ENCODE measurements around the gene ADCY1. TPM values are rescaled to one million over a fixed set of nuclear protein-coding genes. Genes with fewer than 3 reads are reported as not detected.

Gene ADCY1
- total RNA-seq, 3 donors from 2014 or later (not counting 1 experiment from before 2014, with no cell fraction given), result 0.02 to 0.15 TPM; not detected in 1

GRCh38 chr7:45576249-45576929 is 2.2 kb downstream of the ADCY1 start:
- H3K27ac ChIP-seq (ENCODE audit: low read length), result no peak overlapping the region
- no peaks in the 10 kb centered on the region for H3K4me1 ChIP-seq (ENCODE audit: control insufficient read depth, insufficient read depth, low read length)
- intact Hi-C loops (cut with micrococcal nuclease), result no loop called here
- H3K9me3 Mint-ChIP-seq, result no peaks in the 10 kb centered on the region
- H3K27me3 ChIP-seq (ENCODE audit: control insufficient read depth, insufficient read depth, low read length), result peaks cover 7% of the 10 kb centered on the region
- WGBS (ENCODE audit: insufficient coverage), result 69% methylated on average over 10 of the region's 12 CpGs
- no peaks in the 10 kb centered on the region for H3K36me3 Mint-ChIP-seq
- no peaks in the 10 kb centered on the region for H3K9me3 ChIP-seq (ENCODE audit: control insufficient read depth, insufficient read depth, low read length)
- H3K4me1 Mint-ChIP-seq, result no peaks in the 10 kb centered on the region
- DNase-seq (no peak), ATAC-seq (no peak)
- no peak overlapping the region for H3K27ac Mint-ChIP-seq
- H3K27me3 Mint-ChIP-seq (ENCODE audit: low read depth in 2 of 2), result peaks cover 26 to 34% of the 10 kb centered on the region in 2 donors
- H3K36me3 ChIP-seq (ENCODE audit: control insufficient read depth, insufficient read depth, low read length), result no peaks in the 10 kb centered on the region
- no peak overlapping the region for H3K4me3 ChIP-seq (ENCODE audit: low read length)
- H3K4me3 Mint-ChIP-seq, result peak overlapping the region; percentile 6
- no peak for TF ChIP-seq CTCF (IDR thresholded peaks at IDR 0.05)

- no peaks in the 10 kb centered on the region for H3K4me1 Mint-ChIP-seq
- no peak for TF ChIP-seq CTCF (IDR thresholded peaks at IDR 0.05)
- intact Hi-C loops (cut with micrococcal nuclease), result no loop called here
- no peak overlapping the region for H3K27ac Mint-ChIP-seq
- H3K4me1 ChIP-seq (ENCODE audit: control insufficient read depth, insufficient read depth, low read length), result no peaks in the 10 kb centered on the region
- H3K36me3 ChIP-seq (ENCODE audit: control insufficient read depth, insufficient read depth, low read length), result no peaks in the 10 kb centered on the region
- ATAC-seq, result no peak
- DNase-seq, result no peak
- H3K4me3 Mint-ChIP-seq, result no peak overlapping the region
- H3K27me3 Mint-ChIP-seq (ENCODE audit: low read depth in 2 of 2), result peaks cover 9 to 25% of the 10 kb centered on the region in 2 donors
- no peaks in the 10 kb centered on the region for H3K9me3 Mint-ChIP-seq
- WGBS (ENCODE audit: insufficient coverage), result 77% methylated on average over 3 of the region's 3 CpGs
- H3K27me3 ChIP-seq (ENCODE audit: control insufficient read depth, insufficient read depth, low read length), result peaks cover 7% of the 10 kb centered on the region
- no peak overlapping the region for H3K27ac ChIP-seq (ENCODE audit: low read length)
- H3K4me3 ChIP-seq (ENCODE audit: low read length), result no peak overlapping the region
- H3K9me3 ChIP-seq (ENCODE audit: control insufficient read depth, insufficient read depth, low read length), result no peaks in the 10 kb centered on the region
- H3K36me3 Mint-ChIP-seq, result no peaks in the 10 kb centered on the region
Measured at GRCh38 chr7:45578022-45578421, 3.9 kb downstream of the ADCY1 start.

- Histone ChIP-seq H3K27ac (ENCODE audit: low read length) (no peak overlapping the region), H3K4me1 (ENCODE audit: control insufficient read depth, insufficient read depth, low read length) (no peaks in the 10 kb centered on the region), H3K9me3 (ENCODE audit: control insufficient read depth, insufficient read depth, low read length) (no peaks in the 10 kb centered on the region), H3K27me3 (ENCODE audit: control insufficient read depth, insufficient read depth, low read length) (peaks cover 7% of the 10 kb centered on the region), H3K4me3 (ENCODE audit: low read length) (no peak overlapping the region), H3K36me3 (ENCODE audit: control insufficient read depth, insufficient read depth, low read length) (no peaks in the 10 kb centered on the region)
- Mint-ChIP-seq H3K27ac (no peak overlapping the region), H3K9me3 (no peaks in the 10 kb centered on the region), H3K4me1 (no peaks in the 10 kb centered on the region), H3K4me3 (no peak overlapping the region), H3K36me3 (no peaks in the 10 kb centered on the region), H3K27me3 (ENCODE audit: low read depth in 2 of 2) (peaks cover 5 to 21% of the 10 kb centered on the region in 2 donors)
- no peak for TF ChIP-seq CTCF (IDR thresholded peaks at IDR 0.05)
- intact Hi-C loops (cut with micrococcal nuclease), result no loop called here
- no peak for ATAC-seq
- DNase-seq, result no peak
- 88% methylated on average over 1 of the region's 1 CpG for WGBS (ENCODE audit: insufficient coverage)
Measured at GRCh38 chr7:45578467-45578866, 4.3 kb downstream of the ADCY1 start.

GRCh38 chr7:45579391-45579801 is 5.2 kb downstream of the ADCY1 start:
- Histone ChIP-seq H3K4me3 (ENCODE audit: low read length) (no peak overlapping the region), H3K9me3 (ENCODE audit: control insufficient read depth, insufficient read depth, low read length) (no peaks in the 10 kb centered on the region), H3K27me3 (ENCODE audit: control insufficient read depth, insufficient read depth, low read length) (peaks cover 7% of the 10 kb centered on the region), H3K4me1 (ENCODE audit: control insufficient read depth, insufficient read depth, low read length) (no peaks in the 10 kb centered on the region), H3K27ac (ENCODE audit: low read length) (no peak overlapping the region), H3K36me3 (ENCODE audit: control insufficient read depth, insufficient read depth, low read length) (no peaks in the 10 kb centered on the region)
- H3K9me3 Mint-ChIP-seq, result no peaks in the 10 kb centered on the region
- no peak for DNase-seq
- peaks cover 0 to 16% of the 10 kb centered on the region in 2 donors for H3K27me3 Mint-ChIP-seq (ENCODE audit: low read depth in 2 of 2)
- H3K4me3 Mint-ChIP-seq, result no peak overlapping the region
- TF ChIP-seq CTCF (IDR thresholded peaks at IDR 0.05), result no peak
- 51% methylated on average over 7 of the region's 7 CpGs for WGBS (ENCODE audit: insufficient coverage)
- no peak overlapping the region for H3K27ac Mint-ChIP-seq
- H3K36me3 Mint-ChIP-seq, result no peaks in the 10 kb centered on the region
- intact Hi-C loops (cut with micrococcal nuclease), result no loop called here
- H3K4me1 Mint-ChIP-seq, result no peaks in the 10 kb centered on the region
- ATAC-seq, result no peak
